Neural cell (in vitro differentiated cells): ENCODE data around the gene ABHD13. TPM values are rescaled to one million over a fixed set of nuclear protein-coding genes. Genes with fewer than 3 reads are reported as not detected.

Source experiments
- H2AFZ ChIP-seq: fragments of 200-600, 300-800 bp; sonication (generic), shearing (Covaris generic); 2 replicates; pipeline ENCODE4 v1.6.0; 2014; ENCODE audit warnings: low read depth, mild to moderate bottlenecking, antibody characterized with exemption, low read length, moderate library complexity
- H3F3A ChIP-seq: fragments of 200-600 bp; shearing (Covaris generic); 2 replicates; pipeline ENCODE4 v1.6.1; 2016; ENCODE audit warnings: mild to moderate bottlenecking, moderate library complexity, mixed read lengths, antibody characterized with exemption, low read length; ENCODE audit not compliant: insufficient read depth, poor library complexity, severe bottlenecking
- H3K27ac ChIP-seq: fragments of 200-600, 300-800 bp; sonication (generic), shearing (Covaris generic); 2 replicates; pipeline ENCODE4 v1.5.1; 2014; ENCODE audit warnings: mild to moderate bottlenecking, low read length, moderate library complexity
- H3K27me3 ChIP-seq: fragments of 300-800, 200-600 bp; sonication (generic), shearing (Covaris generic); 2 replicates; pipeline ENCODE4 v1.6.0; 2014; ENCODE audit warnings: mild to moderate bottlenecking, low read depth, low read length, moderate library complexity; ENCODE audit not compliant: insufficient read depth
- H3K36me3 ChIP-seq: fragments of 300-800, 200-600 bp; sonication (generic), shearing (Covaris generic); 2 replicates; pipeline ENCODE4 v1.5.1; 2014; ENCODE audit warnings: mild to moderate bottlenecking, antibody characterized with exemption, low read length, moderate library complexity; ENCODE audit not compliant: insufficient read depth
- H3K4me2 ChIP-seq: fragments of 300-800, 200-600 bp; sonication (generic), shearing (Covaris generic); 2 replicates; pipeline ENCODE4 v1.6.0; 2014; ENCODE audit warnings: mild to moderate bottlenecking, low read length
- H3K4me3 ChIP-seq: fragments of 300-800, 200-600 bp; sonication (generic), shearing (Covaris generic); 2 replicates; pipeline ENCODE4 v1.5.1; 2014; ENCODE audit warnings: mild to moderate bottlenecking, low read length, moderate library complexity
- H3K79me2 ChIP-seq: fragments of 200-600 bp; shearing (Covaris generic); replicated peaks from 2 replicates; pipeline ENCODE4 v1.6.0; 2014; ENCODE audit warnings: mild to moderate bottlenecking, low read length, moderate library complexity; ENCODE audit not compliant: insufficient read depth
- H3K9ac ChIP-seq: fragments of 300-800, 200-600 bp; sonication (generic), shearing (Covaris generic); 2 replicates; pipeline ENCODE4 v1.6.1; 2016; ENCODE audit warnings: mild to moderate bottlenecking, low read length, mixed read lengths
- H3K9me2 ChIP-seq: fragments of 200-600 bp; shearing (Covaris generic); 2 replicates; pipeline ENCODE4 v1.6.1; 2016; ENCODE audit warnings: mild to moderate bottlenecking, low read length, mixed read lengths; ENCODE audit not compliant: insufficient read depth
- H3K9me3 ChIP-seq: fragments of 200-600, 300-800 bp; sonication (generic), shearing (Covaris generic); 2 replicates; pipeline ENCODE4 v1.6.1; 2016; ENCODE audit warnings: mild to moderate bottlenecking, mixed run types, low read length, moderate library complexity, mixed read lengths
- H4K20me1 ChIP-seq: fragments of 200-600 bp; shearing (Covaris generic); 2 replicates; pipeline ENCODE4 v1.6.1; 2016; ENCODE audit warnings: mild to moderate bottlenecking, mixed run types; ENCODE audit not compliant: insufficient read depth
- EP300 ChIP-seq: fragments of 450-650 bp; conservative IDR thresholded peaks from 2 replicates; pipeline ENCODE4 v1.6.1; 2014; ENCODE audit warnings: antibody characterized with exemption, mild to moderate bottlenecking, moderate library complexity; ENCODE audit not compliant: poor library complexity, severe bottlenecking
- EZH2 ChIP-seq: fragments of 200-600, 300-800 bp; shearing (Covaris generic), sonication (generic); IDR thresholded peaks from 2 replicates; pipeline ENCODE4 v1.6.1; 2014; ENCODE audit warnings: antibody characterized with exemption, low read length, borderline replicate concordance, mild to moderate bottlenecking; ENCODE audit not compliant: insufficient read depth, poor library complexity, severe bottlenecking
- MXI1 ChIP-seq: fragments of 450-650 bp; conservative IDR thresholded peaks from 2 replicates; pipeline ENCODE4 v1.6.1; 2014; ENCODE audit warnings: antibody characterized with exemption, mild to moderate bottlenecking; ENCODE audit not compliant: poor library complexity, severe bottlenecking
- POLR2AphosphoS5 ChIP-seq: IDR thresholded peaks from 2 replicates; pipeline ENCODE4 v1.6.1; 2012
- RAD21 ChIP-seq: fragments of 450-650 bp; conservative IDR thresholded peaks from 2 replicates; pipeline ENCODE4 v1.6.1; 2014; ENCODE audit warnings: antibody characterized with exemption, mild to moderate bottlenecking, moderate library complexity
- SMC3 ChIP-seq: fragments of 450-650 bp; conservative IDR thresholded peaks from 2 replicates; pipeline ENCODE4 v1.6.1; 2014; ENCODE audit warnings: antibody characterized with exemption, mild to moderate bottlenecking, moderate library complexity; ENCODE audit not compliant: poor library complexity
- TAF1 ChIP-seq: IDR thresholded peaks from 2 replicates; pipeline ENCODE4 v1.6.1; 2012; ENCODE audit warnings: low read depth
- polyA plus RNA-seq: library from polyadenylated mRNA; depleted of rRNA; stranded (reverse); fragments of >200 nt; gene quantifications from 2 replicates; pipeline ENCODE4 v1.2.3, GENCODE V29; 2014
- TF ChIP-seq, protein P1 (sequence below): fragments of 450-650 bp; IDR thresholded peaks from 2 replicates; pipeline ENCODE4 v1.5.1; 2014; ENCODE audit warnings: antibody characterized with exemption, mild to moderate bottlenecking, moderate library complexity; ENCODE audit not compliant: poor library complexity, severe bottlenecking
- TF ChIP-seq, protein P2 (sequence below): IDR thresholded peaks from 2 replicates; pipeline ENCODE4 v1.6.1; 2012; ENCODE audit warnings: borderline replicate concordance

ABHD13 gene
- polyA plus RNA-seq, 1 donor from 2014 or later, result 14.4 TPM

DNA sequence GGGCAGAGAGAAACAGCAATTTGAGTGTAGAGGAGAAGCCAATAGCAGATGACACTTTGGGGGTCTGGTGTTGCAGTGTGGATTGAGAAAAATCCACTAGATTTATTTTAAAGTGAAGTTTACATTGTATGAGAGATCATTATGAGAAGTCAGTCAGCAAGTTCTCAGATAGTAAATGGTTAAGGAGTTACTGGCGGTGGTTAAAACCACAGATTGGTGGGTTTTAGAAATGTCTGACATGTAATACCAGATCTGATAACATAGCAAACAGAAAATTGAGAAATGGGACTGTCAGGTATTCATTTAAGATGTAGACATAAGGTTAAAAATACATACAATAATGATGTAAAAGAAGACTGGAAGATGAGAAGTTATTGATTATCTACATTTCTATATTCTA is 7.2 kb downstream of the ABHD13 start:
- TF ChIP-seq, protein P1, sequence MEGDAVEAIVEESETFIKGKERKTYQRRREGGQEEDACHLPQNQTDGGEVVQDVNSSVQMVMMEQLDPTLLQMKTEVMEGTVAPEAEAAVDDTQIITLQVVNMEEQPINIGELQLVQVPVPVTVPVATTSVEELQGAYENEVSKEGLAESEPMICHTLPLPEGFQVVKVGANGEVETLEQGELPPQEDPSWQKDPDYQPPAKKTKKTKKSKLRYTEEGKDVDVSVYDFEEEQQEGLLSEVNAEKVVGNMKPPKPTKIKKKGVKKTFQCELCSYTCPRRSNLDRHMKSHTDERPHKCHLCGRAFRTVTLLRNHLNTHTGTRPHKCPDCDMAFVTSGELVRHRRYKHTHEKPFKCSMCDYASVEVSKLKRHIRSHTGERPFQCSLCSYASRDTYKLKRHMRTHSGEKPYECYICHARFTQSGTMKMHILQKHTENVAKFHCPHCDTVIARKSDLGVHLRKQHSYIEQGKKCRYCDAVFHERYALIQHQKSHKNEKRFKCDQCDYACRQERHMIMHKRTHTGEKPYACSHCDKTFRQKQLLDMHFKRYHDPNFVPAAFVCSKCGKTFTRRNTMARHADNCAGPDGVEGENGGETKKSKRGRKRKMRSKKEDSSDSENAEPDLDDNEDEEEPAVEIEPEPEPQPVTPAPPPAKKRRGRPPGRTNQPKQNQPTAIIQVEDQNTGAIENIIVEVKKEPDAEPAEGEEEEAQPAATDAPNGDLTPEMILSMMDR, result no peak
- no peak for TF ChIP-seq MXI1
- TF ChIP-seq SMC3, result no peak
- TF ChIP-seq EP300, result no peak
- TF ChIP-seq TAF1, result no peak

DNA sequence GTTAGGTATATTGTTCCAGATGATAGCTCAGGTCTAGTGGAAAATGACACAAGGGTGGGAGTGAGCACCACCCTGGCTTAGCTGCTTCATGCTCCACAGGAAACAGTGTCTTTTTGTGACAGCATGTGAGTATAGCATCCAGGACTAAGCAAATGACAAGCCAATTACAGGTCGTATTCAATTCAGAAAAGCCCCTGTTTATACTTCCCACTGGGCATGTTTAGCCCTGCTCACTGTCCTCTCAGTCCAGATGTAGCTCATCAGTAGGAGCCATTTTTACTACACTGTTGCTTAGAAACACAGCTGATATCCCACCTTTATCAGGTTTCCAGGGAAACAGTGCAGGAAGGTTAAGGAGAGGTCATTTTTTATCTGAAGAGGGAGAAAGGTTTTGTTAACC is 8.0 kb downstream of the ABHD13 start:
- H3K9ac ChIP-seq, result peak overlapping the region; percentile 46
- H3F3A ChIP-seq, result no peaks in the 10 kb centered on the region
- peak overlapping the region; percentile 82 for H3K4me2 ChIP-seq
- peak overlapping the region; percentile 83 for H3K27ac ChIP-seq
- H3K27me3 ChIP-seq, result no peaks in the 10 kb centered on the region
- H3K36me3 ChIP-seq, result no peaks in the 10 kb centered on the region
- H3K79me2 ChIP-seq, result peaks cover 54% of the 10 kb centered on the region
- H2AFZ ChIP-seq, result peak overlapping the region; percentile 34
- peak overlapping the region; percentile 52 for H3K4me3 ChIP-seq
- TF ChIP-seq POLR2AphosphoS5, result peak; percentile 73
- TF ChIP-seq EP300, result peak; percentile 72
- peak; percentile 17 for TF ChIP-seq SMC3
- TF ChIP-seq TAF1, result no peak
- TF ChIP-seq, protein P2, sequence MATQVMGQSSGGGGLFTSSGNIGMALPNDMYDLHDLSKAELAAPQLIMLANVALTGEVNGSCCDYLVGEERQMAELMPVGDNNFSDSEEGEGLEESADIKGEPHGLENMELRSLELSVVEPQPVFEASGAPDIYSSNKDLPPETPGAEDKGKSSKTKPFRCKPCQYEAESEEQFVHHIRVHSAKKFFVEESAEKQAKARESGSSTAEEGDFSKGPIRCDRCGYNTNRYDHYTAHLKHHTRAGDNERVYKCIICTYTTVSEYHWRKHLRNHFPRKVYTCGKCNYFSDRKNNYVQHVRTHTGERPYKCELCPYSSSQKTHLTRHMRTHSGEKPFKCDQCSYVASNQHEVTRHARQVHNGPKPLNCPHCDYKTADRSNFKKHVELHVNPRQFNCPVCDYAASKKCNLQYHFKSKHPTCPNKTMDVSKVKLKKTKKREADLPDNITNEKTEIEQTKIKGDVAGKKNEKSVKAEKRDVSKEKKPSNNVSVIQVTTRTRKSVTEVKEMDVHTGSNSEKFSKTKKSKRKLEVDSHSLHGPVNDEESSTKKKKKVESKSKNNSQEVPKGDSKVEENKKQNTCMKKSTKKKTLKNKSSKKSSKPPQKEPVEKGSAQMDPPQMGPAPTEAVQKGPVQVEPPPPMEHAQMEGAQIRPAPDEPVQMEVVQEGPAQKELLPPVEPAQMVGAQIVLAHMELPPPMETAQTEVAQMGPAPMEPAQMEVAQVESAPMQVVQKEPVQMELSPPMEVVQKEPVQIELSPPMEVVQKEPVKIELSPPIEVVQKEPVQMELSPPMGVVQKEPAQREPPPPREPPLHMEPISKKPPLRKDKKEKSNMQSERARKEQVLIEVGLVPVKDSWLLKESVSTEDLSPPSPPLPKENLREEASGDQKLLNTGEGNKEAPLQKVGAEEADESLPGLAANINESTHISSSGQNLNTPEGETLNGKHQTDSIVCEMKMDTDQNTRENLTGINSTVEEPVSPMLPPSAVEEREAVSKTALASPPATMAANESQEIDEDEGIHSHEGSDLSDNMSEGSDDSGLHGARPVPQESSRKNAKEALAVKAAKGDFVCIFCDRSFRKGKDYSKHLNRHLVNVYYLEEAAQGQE, result no peak
- TF ChIP-seq EZH2, result no peak
- TF ChIP-seq, protein P1, result no peak
- peak; percentile 31 for TF ChIP-seq MXI1
- no peak for TF ChIP-seq RAD21
- H4K20me1 ChIP-seq, result no peaks in the 10 kb centered on the region
- no peaks in the 10 kb centered on the region for H3K9me2 ChIP-seq
- no peaks in the 10 kb centered on the region for H3K9me3 ChIP-seq

More for the DNA sequence above, 7.2 kb downstream of the ABHD13 start:
- H3K27ac ChIP-seq, result peak overlapping the region; percentile 83
- H3K79me2 ChIP-seq, result peaks cover 54% of the 10 kb centered on the region
- peak overlapping the region; percentile 82 for H3K4me2 ChIP-seq
- H3K9me2 ChIP-seq, result no peaks in the 10 kb centered on the region
- H4K20me1 ChIP-seq, result no peaks in the 10 kb centered on the region
- no peaks in the 10 kb centered on the region for H3K9me3 ChIP-seq
- H3K27me3 ChIP-seq, result no peaks in the 10 kb centered on the region
- peak overlapping the region; percentile 52 for H3K4me3 ChIP-seq
- H2AFZ ChIP-seq, result no peak overlapping the region
- H3F3A ChIP-seq, result no peaks in the 10 kb centered on the region
- peak overlapping the region; percentile 46 for H3K9ac ChIP-seq
- H3K36me3 ChIP-seq, result no peaks in the 10 kb centered on the region
